ENCODE measurements around the gene HSD17B8.

HSD17B8 gene

DNA sequence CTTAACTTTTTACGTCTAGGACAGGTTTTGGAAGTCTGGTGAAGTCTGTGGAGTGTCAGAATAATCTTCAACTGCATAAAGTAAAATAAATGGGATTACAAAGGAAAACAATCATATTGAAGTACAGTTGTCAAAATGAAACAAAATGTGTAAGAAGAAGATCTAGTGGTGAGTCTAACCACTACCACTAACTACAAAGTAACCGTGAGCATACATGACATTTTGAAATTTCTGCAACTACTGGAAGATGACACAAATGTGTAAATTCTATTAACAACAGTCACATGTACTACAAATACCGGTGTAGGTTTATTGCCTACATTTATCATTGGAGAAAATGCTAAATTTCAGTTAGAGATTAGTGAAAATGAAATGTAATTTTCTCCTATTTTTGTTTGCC lies 37.5 kb downstream of the HSD17B8 start:
- no peak for DNase-seq (ENCODE audit: low read depth in 2 of 2)

DNA sequence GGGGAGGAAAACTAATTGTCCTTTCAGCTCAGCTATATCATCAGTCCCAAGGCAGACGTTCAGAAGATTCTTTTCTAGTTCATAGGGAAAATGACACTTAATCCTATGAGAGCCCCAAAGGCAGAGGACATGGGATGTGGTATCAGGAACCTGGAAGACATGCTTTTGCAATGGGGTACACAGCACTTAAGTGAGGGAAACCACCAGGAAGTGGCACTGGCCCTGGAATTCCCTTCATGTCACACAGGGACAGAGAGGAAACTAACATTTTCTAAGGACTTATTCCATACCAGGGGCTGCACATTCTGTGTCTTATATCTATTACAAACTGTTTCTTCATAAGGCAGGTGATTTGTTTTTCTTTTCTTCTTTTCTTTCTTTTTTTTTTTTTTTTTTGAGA lies 39.0 kb downstream of the HSD17B8 start:
- DNase-seq (ENCODE audit: low read depth in 2 of 2), result no peak

DNA sequence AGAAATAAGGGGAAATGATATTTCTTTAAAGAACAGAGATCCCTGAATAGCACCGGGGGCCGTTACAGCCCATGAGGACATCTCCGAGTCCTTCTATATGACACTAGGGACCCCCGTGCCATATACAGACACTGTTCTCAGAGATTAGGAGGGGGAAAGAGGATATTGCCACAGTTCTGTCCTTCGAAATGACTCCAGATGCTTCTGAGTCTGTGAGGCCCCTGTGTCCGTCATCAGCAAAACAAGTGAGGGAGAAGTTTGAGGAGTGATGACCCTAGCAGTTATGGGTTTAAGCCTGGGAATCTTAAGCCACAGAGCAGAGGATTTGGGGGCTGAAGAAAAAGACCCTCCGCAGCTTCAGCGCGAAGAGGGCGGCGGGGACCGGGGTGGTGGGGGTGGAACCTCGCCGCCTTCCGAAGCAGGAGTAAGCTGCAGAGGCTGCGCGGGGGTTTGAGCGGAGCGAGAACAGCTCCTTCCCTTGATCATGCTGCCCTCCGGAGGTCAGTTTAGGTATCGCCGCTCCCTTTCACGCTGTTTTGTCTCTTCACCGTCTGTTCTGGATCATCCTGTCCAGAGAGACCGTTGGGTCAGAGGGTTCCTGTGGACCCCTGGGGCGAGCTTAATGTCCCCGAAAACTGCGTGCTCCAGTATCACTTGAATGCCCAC lies 43.7 kb downstream of the HSD17B8 start:
- DNase-seq (ENCODE audit: low read depth in 2 of 2), result peak; percentile 72 to 84

- no peak for DNase-seq (ENCODE audit: low read depth in 2 of 2)
Observed at GRCh38 chr6:33248643-33248931, 44.1 kb downstream of the HSD17B8 start.

GRCh38 chr6:33248932-33249731 lies 44.7 kb downstream of the HSD17B8 start:
- DNase-seq (ENCODE audit: low read depth in 2 of 2), result peak; percentile 90 to 92

- DNase-seq (ENCODE audit: low read depth in 2 of 2), result no peak
Observed at GRCh38 chr6:33249732-33250630, 45.5 kb downstream of the HSD17B8 start.

DNA sequence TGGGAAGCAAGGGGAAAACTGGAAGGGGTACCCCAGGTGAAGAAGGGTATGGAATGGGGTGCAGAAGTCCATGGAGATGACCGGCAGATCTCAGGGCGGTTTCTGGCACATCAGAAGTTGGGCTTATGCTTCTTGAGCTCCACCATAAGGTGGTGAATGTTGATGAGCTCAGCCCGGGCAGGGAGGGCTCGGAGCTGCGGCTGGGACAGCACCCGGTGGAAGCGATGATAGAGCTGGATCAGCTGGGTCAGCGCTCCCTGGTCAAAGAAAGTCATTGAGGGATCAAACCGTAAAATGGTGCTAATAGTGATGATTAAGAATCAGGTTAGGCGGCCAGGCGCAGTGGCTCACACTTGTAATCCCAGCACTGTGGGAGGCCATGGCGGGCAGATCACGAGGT lies 46.3 kb downstream of the HSD17B8 start:
- no peak for DNase-seq (ENCODE audit: low read depth in 2 of 2)

DNA sequence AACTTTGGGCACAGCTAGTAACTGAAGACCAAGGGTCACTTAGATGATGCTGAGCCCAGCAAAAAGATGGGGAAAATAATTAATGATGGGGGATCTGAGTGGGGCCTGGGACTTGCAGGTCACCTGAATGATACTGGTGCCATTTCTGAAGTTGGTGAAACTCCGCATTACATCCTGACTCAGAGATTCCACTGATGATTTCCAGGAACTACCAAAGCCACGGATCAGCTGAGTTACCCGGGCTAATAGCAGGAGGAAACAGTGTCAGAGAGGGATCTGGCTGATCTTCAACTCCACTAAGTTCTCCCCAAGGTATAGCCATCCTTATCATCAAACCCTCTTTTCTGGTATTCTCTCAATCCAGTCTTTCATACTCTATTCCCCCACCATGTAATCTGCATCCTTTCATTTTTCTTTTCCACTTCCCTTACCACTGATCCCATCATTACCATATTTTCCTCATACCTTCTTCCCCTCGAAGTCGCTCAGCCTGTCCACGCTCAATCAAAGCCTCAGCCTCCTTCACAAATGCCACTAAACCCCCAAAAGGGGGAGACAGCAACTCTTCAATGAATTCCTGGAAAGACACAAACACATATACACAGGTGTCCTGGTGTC lies 47.0 kb downstream of the HSD17B8 start:
- DNase-seq (ENCODE audit: low read depth in 2 of 2), result no peak

DNA sequence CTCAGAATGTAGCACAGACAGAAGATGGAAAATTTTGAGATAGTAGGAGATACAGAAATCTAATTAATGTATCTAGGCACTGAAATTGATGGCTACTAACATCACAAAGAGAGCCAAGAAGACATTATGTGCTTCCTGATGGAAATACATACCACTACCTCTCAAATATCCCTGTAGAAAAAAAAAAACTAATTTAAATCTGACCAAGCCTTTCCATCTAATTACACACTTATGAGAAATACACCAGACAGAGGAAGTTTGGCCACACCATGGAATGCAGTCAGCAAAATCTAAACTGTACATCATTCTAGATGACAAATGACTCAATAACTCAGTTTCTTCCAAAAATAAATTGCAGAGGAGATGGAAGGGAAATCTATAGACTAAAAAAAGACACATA lies 48.3 kb downstream of the HSD17B8 start:
- DNase-seq (ENCODE audit: low read depth in 2 of 2), result no peak

DNA sequence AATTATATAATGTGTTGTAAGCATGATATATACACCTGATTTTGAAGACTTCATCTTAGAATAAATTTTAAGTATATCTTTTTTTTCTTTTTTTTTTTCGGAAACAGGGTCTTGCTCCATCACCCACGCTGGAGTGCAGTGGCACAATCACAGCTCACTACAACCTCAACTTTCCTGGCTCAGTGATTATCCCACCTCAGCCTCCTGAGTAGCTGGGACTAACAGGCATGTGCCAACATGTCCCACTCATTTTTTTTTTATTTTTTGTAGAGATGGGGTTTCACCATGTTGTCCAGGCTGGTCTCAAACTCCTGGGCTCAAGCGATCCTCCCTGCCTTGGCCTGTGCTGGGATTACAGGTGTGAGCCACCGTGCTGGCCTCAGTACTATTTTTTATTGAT lies 50.1 kb downstream of the HSD17B8 start:
- DNase-seq (ENCODE audit: low read depth in 2 of 2), result no peak

Data from stimulated activated CD8-positive, alpha-beta memory T cell treated with anti-CD3 and anti-CD28 coated beads, Interleukin-15, amount 100 ng/mL, for 4 hours (primary cell).